Islet precursor cell (in vitro differentiated cells): ENCODE results near the gene OFD1.

ENCODE experiments used
- DNase-seq: peaks from one replicate; pipeline ENCODE4 v3.0.0-alpha.2; 2018

Gene OFD1

DNA sequence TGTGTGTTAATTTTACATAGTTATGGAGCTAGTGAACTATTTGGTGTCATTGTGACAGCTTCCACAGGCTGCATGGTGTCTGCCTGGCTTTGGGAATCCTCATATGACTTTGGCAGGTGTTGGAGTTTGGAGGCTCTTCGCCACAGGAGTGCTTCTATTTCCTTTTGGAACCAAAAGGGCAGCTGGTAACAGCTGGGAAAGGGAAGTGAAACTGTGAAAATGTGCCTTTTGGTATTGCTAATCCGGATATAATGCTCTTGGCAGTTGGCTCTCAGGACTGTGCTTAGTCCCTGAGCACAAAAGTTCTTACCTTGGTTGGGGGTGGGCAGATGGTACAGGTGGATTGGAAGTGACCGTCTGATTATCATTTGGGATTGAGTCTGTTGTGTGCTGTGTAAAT lies 18.1 kb downstream of the OFD1 start:
- no peak for DNase-seq

DNA sequence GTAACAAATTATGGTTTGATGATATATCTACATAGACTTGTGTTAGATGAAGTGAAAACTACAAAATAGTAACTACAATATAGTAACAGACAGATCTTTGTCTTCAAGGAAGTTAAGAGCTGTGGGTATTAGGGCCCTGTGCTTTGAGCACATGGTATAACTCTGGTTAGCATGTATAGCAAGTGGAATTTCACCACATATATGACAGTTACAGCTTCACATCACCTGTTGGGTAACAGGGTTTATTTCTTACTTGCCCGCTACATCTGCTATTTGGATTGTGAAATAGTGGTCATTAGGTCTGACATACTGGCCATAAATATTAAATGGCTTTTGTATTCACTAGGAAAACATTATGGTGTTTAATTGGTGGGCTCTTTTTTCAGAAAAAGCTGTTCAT lies 20.2 kb downstream of the OFD1 start:
- no peak for DNase-seq

DNA sequence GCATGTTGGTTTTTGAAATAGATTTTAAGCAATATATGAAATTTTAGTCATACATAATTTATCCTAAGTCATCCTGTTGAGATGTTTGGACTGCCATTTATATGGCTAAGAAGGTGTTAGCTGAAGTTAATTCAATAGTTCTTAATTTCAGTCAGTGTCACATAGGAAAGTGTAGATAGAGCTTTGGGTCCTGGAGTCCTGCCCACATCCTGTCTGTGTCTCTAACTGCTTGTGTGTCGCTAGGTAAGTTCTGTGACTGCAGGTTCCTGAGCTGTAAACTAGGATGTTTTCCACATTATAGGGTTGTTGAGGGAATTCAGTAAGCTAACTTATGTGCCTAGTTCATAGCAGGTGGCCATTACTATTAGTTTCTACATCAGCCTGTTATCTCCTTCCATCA lies 20.7 kb downstream of the OFD1 start:
- DNase-seq: no peak

DNA sequence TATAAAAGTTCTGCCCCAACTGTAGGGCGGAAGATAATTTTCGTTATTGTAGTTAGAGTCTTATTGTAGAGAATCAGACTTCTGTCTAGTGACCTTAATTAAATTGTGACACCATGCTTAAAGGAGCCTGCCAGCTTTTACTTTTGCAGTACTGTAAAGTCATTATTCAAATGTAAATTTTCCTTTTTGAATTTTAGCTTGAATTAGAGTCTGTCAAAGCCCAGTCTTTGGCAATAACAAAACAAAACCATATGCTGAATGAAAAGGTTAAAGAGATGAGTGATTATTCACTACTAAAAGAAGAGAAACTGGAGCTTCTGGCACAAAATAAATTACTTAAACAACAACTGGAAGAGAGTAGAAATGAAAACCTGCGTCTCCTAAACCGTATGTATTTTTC lies 21.8 kb downstream of the OFD1 start:
- DNase-seq: no peak

DNA sequence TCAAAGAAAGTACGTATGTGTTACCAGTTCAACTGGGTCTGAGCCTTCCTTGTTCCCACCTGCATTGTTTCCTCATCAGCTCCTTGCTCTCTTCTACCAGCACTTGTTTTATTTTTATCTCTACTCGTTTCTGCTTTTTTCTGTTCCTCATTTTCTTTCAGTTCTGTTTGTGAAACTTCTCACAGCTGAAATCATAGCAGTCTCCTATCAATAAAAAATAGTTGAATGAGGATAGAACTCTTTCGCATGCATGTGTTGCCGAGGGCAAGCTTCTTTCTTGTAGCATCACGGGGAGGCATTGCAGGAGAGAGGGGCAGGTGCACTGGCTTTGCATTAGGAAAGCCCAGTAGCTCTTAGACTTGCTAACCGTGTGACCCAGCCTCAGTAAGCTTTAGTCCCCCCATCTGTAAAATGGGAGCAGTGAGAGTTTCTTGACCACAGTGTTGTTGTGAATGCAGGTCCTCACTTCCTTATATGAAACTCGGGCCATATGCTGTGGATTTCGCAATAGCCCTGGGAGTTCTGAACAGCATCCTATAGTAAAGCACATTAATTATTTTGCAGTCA lies 24.7 kb downstream of the OFD1 start:
- no peak for DNase-seq

DNA sequence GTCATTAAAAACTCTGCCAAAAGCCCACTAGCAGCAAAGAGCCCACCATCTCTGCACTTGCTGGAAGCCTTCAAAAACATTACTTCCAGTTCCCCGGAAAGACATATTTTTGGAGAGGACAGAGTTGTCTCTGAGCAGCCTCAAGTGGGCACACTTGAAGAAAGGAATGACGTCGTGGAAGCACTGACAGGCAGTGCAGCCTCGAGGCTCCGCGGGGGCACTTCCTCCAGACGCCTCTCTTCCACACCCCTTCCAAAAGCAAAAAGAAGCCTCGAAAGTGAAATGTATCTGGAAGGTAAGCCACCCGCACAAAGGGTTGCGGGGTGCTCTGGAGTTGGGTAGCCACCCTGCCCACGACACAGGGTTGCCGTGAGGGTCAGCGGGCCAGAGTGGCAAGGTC lies 25.9 kb downstream of the OFD1 start:
- DNase-seq: no peak

DNA sequence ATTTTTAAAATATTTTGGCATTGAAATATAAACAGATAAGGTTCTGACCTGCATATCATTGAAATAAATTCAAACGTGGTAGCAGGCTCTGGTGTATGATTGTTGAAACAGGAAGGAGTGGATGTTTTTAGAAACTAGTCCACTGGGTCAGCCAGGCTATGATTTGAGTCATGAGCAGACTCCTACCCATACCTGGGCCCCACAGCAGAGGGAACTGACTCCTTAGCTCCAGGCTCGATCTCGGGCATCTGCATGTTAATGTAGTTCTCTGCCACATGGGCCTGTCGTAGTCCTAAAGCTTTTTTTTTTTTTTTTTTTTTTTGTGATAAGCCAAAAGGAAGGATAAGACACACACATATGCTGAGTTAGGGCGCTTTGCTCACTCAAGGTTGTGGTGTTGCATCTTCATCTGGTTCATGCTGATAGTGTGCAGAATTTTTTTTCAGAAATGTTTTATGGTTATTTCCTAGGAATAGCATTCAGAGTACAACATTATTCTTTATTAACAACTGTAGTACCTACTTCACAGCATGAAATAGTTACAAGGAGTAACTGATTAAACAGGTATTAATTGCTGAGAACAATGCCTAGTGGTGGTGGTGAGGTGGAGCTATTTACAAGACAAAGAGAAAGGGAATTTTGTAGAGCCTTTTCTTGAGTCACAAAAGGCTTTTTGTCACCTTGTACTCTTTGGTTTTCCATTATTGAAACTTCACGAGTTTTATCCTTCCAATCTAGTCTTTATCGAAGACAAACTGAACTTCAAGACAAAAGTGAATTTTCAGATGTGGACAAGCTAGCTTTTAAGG lies 27.3 kb downstream of the OFD1 start:
- DNase-seq: no peak

DNA sequence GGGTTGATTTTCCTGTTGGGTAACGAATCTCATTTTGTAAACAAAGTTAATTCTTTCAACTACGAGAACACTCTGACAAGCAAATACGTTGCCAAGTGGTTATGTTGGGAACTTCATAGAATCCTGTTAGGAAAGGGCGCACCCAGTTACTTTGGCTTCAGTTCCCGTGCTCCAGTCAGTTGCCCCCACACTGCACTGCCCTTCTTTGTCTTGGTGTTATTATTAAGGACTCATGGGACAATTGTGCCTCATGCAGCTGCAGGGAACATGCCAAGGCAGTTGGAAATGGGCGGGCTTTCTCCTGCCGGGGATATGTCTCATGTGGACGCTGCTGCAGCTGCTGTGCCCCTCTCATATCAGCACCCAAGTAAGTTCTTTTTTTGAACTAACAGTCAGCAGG lies 28.9 kb downstream of the OFD1 start:
- no peak for DNase-seq

DNA sequence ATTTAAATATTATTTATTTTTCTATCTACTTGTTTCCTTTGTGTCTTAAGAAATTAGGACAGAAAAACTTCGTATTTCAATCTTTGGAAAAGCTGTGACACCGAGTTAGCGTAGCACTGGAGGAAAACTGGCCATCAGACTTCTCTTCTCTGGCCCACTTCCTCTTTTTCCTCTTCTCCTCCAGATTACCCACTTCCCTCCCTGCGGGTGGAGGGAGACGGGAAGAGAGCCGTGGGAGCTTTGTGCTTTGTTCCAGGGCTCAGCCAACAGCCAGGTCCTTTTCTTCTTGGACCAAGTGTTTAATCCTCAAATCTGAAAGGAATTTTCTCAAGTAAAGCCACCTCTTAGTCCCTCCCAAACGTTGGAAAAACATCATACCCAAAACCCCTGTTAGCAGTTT lies 29.7 kb downstream of the OFD1 start:
- no peak for DNase-seq

DNA sequence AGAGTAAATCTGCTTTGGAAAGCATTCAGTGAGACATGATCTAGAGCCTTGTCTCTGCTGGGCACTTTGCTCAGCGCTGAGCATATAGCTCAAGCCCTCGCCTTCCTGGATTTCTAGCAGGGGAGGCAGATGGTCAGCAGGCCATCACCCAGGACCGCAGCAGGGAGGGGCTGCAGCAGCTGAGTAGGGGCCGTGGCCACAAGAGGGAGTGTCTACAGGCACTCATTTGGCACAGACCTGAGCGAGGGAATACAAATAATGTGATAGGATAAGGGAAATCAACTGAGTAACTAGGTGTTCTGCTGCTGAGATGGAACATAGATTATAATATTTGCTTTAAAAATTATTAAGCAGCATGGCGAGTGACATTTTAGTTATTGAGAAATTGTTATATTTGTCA lies 30.2 kb downstream of the OFD1 start:
- peak; percentile 75 for DNase-seq

DNA sequence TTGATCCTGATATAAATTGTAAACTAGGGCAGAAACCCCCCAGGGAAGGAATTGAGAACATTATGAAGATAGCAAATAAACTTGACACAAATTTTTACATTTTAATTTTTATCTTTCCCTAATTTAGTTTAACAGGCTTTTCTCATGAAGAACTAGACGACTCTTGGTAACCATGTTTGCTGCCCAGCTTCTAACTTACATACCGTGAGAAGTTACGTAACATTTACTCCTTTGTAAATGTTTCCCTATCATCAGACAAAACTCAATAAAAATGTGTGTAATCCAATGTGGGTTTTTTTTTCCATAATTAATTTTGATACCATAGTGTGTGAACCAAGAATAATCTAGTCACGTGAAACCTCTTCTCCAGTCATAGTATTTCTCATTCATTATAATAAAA lies 34.4 kb downstream of the OFD1 start:
- no peak for DNase-seq

DNA sequence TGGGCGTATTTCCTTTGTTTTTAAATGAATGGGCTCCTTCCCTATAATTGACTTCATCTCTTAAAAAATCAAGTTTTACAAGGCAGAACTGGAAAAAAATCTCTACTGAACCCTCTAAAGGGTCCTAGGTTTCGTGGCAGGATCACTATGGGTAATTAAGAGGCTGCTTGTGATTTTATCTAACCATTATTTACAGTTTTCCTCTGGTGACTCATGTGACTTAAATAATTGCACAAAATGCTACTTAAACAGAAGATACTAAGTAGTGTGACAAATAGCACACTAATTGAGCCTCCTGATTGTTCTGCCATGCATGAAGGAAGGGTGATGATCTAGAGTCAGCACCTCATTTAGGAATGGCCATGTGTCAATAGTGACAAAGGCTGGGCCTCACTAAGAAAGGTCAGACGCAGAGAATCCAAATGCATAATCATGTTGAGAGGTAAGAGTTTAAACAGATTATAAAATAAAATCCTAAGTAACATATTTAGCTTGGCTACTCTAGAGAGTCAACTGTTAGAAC lies 35.5 kb downstream of the OFD1 start:
- no peak for DNase-seq

DNA sequence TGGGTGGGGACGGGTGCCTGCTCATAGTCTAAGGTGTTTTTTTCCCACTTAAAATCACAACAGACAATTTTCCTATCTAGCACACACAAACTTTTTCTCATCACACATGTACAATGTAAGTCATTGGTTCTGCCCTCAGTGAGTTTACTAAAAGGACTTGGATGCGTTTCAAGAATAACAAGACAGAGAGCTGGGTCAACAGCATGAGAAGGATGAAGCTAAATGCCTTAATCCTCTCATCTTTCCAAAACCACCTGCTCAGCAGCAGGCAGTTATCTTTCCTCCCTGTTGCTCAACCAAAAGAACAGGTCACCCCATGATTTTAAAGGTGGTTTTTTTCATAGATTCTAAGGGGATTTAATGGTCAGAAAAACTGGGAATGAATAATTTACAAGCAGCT lies 40.1 kb downstream of the OFD1 start:
- no peak for DNase-seq

DNA sequence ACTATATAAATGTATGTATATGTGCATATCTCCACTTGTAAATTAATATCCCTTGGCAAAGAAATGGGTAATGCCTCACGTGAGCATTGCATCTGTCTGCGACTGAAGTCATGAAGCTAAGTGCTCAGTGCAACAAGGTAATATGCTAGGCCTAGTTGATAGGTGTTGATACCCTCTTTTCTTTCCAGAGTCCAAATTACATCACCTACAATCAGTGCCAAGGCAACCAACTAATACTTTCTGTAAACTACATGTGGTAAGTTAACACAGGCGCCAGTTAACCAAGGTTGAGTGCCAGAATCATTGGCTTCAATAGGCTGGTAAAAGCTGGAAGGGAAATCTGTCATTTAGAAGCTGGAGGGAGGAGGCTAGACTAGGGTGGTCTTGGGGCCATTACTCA lies 41.3 kb downstream of the OFD1 start:
- no peak for DNase-seq

DNA sequence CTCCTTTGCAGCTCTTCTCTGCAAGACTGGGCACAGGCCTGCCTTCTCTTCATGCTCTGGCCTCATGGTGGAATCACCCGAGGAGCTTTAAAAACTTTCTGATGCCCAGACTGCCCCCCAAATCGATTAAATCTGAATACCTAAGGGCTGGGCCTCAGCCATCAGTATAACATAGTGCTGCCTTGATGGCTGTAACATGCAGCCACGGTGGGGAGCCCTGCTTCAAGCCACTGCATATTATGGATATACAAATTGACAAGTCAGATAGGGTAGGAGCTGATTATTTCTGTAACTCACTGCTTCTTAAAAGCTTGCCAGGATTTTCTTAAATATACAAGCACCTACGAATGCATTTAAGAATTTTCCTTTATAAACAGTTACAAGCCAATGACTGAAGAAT lies 41.8 kb downstream of the OFD1 start:
- no peak for DNase-seq

DNA sequence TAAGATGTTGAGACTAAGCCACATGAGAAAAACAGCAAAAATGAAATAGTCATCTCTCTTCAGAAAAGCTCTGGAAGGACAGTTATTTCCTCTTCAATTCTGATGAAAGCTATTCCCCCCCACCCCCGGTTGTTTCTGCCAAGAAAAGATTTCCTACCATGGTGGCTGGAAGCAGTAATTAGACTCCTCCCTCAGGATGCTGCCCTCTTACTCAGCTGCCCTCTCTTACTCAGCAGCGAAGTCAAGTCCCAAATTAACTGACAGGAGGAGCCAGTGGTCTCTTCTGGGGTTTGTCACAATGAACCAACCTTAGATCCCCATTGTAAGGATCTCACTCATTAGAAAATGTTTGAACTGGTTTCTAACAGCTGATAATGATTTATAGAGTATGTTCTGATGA lies 44.4 kb downstream of the OFD1 start:
- DNase-seq: no peak

DNA sequence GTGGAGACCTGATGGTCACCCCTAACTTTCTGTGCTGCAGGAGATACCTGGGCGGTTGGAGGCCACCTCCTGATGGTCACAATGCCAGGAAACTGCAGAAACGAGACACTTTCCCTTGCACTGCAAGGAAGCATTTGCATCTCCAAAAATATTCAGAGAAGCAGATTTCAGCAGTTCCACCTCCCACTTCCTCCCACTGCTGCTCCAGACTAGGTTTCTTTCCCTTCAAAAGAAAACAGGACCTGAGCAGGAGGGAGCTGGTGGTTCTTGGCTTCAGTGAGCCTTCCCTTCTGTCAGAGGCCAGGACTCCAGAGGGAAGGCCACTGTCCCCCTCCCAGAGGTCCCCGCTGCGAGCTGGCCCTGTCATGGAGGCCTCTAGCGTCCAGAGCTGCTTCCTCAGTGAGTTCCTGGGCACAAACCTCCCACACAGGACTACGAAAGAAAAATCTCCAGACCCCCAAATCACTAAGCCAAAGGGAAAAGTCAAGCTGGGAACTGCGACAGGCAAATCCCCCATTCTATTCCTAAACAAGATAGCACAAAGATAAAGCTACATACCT lies 46.4 kb downstream of the OFD1 start:
- peak; percentile 60 for DNase-seq

DNA sequence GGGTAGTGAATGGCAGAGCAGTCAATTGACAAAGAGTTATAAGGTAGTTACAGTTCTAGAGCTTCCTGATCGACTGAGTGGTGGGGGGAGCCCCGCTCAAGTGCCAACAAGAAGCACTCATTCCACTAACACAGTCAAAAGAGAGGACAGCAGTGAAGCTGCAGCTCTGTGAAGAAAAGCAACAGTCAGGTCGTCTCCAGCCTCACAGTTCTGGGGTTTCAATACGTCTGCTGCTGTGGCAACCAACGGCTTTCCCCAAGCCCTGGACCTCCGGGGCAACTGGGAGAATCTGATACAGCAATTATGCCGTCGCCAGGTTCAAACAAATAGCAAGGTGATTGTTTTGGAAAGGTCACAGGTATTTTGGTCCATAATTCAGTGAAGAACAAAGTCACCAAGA lies 51.5 kb downstream of the OFD1 start:
- DNase-seq: peak; percentile 76

DNA sequence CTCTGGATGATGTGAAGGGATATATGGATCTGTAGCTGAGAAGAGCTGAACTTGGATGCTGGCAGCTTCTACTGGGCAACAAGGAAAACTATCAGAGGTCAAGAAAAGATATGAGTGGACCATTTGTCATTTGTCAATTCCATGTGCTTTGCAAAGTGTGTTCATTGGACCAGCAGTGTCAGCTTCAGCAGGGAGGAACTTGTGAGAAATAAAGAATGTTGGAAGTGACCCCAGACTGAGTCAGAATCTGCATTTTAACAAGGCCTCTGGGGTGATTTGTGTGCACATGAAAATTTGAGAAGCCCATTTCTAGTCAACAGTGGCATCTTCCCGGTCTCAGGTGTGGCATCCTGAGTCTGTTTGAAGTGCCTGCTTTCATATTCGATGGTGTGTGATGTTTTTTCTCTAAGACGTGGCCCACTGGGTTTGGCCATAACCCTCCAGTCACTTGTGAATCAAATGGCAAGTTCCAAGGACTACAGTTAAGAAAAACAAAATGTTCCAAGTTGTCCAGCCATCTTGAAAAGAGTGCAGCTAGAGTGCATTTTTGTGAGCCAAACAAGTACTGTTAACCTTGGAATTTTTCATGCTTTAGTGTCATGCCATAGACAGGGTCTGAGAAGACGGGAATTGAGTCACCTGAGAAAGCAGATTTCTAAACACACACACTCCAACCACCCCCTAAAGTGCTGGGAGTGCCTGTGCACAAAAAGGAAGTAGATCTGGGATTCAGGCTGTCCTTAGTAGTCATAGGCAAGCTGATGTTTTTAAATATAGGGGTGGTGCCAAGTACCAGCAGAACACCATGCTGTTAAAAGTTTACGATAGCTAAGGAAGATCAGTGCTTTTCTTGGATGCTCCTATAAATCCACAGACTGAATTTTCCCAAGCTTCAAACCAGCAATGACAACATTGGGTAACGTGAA lies 55.9 kb downstream of the OFD1 start:
- peak; percentile 56 for DNase-seq

DNA sequence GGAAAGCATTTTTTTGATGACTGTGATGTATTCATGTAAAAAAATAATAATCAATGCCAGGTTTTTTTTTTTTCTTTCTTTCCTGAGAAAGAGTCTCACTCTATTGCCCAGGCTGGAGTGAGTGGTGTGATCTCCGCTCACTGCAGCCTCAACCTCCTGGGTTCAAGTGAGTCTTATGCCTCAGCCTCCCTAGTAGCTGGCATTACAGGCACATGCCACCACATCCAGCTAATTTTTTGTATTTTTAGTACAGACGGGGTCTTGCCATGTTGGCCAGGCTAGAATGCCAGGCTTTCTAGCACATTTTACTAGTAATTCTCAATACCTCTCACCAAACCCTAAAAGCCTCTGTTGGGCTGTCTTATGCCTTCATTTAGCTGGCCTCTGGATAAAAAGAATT lies 56.6 kb downstream of the OFD1 start:
- no peak for DNase-seq

DNA sequence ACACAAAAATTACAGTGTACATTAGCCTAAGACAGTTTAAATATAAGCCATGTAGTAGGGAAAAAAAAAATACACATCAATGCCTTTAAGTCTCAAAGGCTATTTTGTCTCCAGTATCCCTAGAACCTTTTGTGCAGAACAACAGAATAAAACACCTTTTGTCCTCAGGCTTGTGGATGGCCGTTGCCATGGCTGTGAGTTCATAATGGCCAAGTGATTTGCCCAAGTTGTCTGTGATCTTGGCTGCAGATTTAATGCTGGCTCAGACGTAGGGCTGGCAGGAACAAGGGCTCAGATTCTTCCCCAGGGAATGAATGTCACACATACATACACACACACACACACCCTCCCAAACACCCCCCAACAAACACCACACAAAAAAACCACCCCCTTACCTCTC lies 57.0 kb downstream of the OFD1 start:
- peak; percentile 64 for DNase-seq

DNA sequence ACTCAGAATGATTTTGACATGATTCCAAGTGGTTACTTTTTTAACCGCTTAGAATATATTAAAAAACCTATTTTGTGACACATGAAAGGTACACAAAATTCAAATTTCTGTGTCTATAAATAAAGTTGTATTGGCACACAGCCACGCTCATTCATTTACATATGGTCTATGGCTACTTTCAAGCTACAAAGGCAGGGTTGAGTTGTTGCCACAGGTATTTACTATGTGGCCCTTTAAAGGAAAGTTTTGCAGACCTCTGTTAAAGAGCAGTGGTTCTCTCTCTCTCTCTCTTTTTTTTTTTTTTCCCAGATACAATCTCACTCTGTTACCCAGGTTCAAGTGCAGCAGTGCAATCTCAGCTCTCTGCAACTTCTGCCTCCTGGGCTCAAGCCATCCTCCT lies 59.3 kb downstream of the OFD1 start:
- DNase-seq: no peak

DNA sequence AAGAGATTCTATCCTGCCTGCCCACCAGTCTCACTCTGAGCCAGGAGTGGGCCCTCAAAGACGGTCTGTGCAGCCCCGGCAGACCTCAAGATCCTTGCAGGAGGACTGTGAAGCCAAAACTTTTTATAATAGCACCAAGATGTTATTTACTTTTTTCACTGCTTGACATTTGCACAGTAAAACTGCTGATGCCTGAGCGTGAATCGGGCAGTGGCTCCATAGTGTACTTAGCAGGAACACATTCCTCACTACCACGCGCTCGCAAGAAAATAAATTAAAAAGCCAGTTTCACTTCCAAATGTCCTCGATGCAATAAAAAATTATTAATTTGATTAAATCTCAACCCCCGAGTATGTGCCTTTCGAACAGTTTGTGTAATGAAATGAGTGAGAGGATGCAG lies 59.9 kb downstream of the OFD1 start:
- DNase-seq: no peak
